BJ (cell line): Measurements from ENCODE around the gene POM121L12. TPM values are rescaled to one million over a fixed set of nuclear protein-coding genes. Genes with fewer than 3 reads are reported as not detected.

Experiments
- CTCF ChIA-PET: fragments of 350-600 bp; formaldehyde crosslinking; extraction: SDS; loops from one replicate; lab custom pipeline; 2021; ENCODE audit warnings: antibody characterized with exemption, inconsistent platforms; lab: Yijun Ruan, JAX
- POLR2A ChIA-PET: fragments of 300-600 bp; sonication (Branson Sonifier 250); formaldehyde crosslinking; extraction: SDS; loops from one replicate; lab custom pipeline; 2021; ENCODE audit warnings: antibody characterized with exemption; lab: Charles Lee
- DNase-seq: peaks from one replicate; pipeline ENCODE4 v3.0.0-alpha.2; 2011; ENCODE audit warnings: low read depth
- H3K27me3 ChIP-seq: 2 replicates; pipeline ENCODE4 v1.6.0; 2011; ENCODE audit warnings: low read length; ENCODE audit not compliant: control insufficient read depth, insufficient read depth
- H3K36me3 ChIP-seq: 2 replicates; pipeline ENCODE4 v1.5.1; 2011; ENCODE audit warnings: low read length; ENCODE audit not compliant: control insufficient read depth, insufficient read depth
- H3K4me3 ChIP-seq: 2 replicates; pipeline ENCODE4 v1.5.1; 2011; ENCODE audit warnings: low read depth, mild to moderate bottlenecking, control low read depth, low read length
- CTCF ChIP-seq: IDR thresholded peaks from 2 replicates; pipeline ENCODE4 v1.5.1; 2011; ENCODE audit warnings: low read depth, mild to moderate bottlenecking, control low read depth, inconsistent platforms, low read length, moderate library complexity; ENCODE audit not compliant: insufficient read depth
- polyA minus RNA-seq: library from RNA; depleted of rRNA, polyadenylated mRNA; stranded (reverse); fragments of >200 nt; gene quantifications from 2 replicates; pipeline ENCODE4 v1.2.3, GENCODE V29; 2011; rRNA and poly(A)+ RNA removed
- polyA plus RNA-seq: library from polyadenylated mRNA; depleted of rRNA; stranded (reverse); fragments of >200 nt; gene quantifications from 2 replicates; pipeline ENCODE4 v1.2.3, GENCODE V29; 2011; rRNA removed

Gene POM121L12
- polyA plus RNA-seq (not detected in 2 replicates), polyA minus RNA-seq (not detected in 2 replicates)

- H3K36me3 ChIP-seq = no peaks in the 10 kb centered on the region
- DNase-seq = no peak
- ChIA-PET CTCF (no interaction called here), POLR2A (no interaction called here)
- no peak for TF ChIP-seq CTCF
- H3K27me3 ChIP-seq = no peaks in the 10 kb centered on the region
- H3K4me3 ChIP-seq = no peak within 1 kb of the TSS
Measured at GRCh38 chr7:53035499-53036412, at the start of gene POM121L12. Gene POM121L12 (plus strand): TSS chr7:53035633. CDS start chr7:53035672, 39 bp downstream.

GRCh38 chr7:52992001-52992400, 43.4 kb upstream of the POM121L12 start:
- POLR2A ChIA-PET = no interaction called here
- H3K36me3 ChIP-seq = no peaks in the 10 kb centered on the region
- CTCF ChIA-PET = no interaction called here
- no peaks in the 10 kb centered on the region for H3K27me3 ChIP-seq
- no peak for DNase-seq
- no peak overlapping the region for H3K4me3 ChIP-seq
- TF ChIP-seq CTCF = no peak

GRCh38 chr7:52992479-52993162, 42.8 kb upstream of the POM121L12 start:
- no peaks in the 10 kb centered on the region for H3K27me3 ChIP-seq
- ChIA-PET CTCF (no interaction called here), POLR2A (no interaction called here)
- H3K4me3 ChIP-seq = no peak overlapping the region
- no peaks in the 10 kb centered on the region for H3K36me3 ChIP-seq
- DNase-seq = no peak
- no peak for TF ChIP-seq CTCF

GRCh38 chr7:52995676-52996075, 39.8 kb upstream of the POM121L12 start:
- POLR2A ChIA-PET = no interaction called here
- Histone ChIP-seq H3K4me3 (no peak overlapping the region), H3K27me3 (no peaks in the 10 kb centered on the region), H3K36me3 (no peaks in the 10 kb centered on the region)
- DNase-seq = no peak
- no peak for TF ChIP-seq CTCF
- CTCF ChIA-PET = interaction anchor here (0.6 kb wide), 1 partner anchor 9 kb away, joined by 3 read pairs; no protein-coding TSS in a partner anchor

GRCh38 chr7:53001221-53001620, 34.2 kb upstream of the POM121L12 start:
- TF ChIP-seq CTCF = no peak
- POLR2A ChIA-PET = interaction anchor here (0.6 kb wide), 1 partner anchor 328 kb away, joined by 3 read pairs; no protein-coding TSS in a partner anchor
- no peak for DNase-seq
- H3K27me3 ChIP-seq = no peaks in the 10 kb centered on the region
- H3K4me3 ChIP-seq = no peak overlapping the region
- CTCF ChIA-PET = no interaction called here
- no peaks in the 10 kb centered on the region for H3K36me3 ChIP-seq
